Liver (tissue), 9 donors: Measurements from ENCODE around the gene FCRL5. TPM values are rescaled to one million over a fixed set of nuclear protein-coding genes. Genes with fewer than 3 reads are reported as not detected.

Experiments
- DNase-seq: peaks from one replicate; pipeline ENCODE4 v3.0.0-alpha.2; 2017; ENCODE audit warnings: low spot score
- H3K27ac ChIP-seq, 2 donors: one replicate each; pipeline ENCODE4 v1.7.0; 2013; ENCODE audit warnings: inconsistent platforms in 2 of 2, low read length in 2 of 2, control low read depth in 1 of 2, low read depth in 1 of 2, mild to moderate bottlenecking in 1 of 2
- H3K27me3 ChIP-seq, 4 donors: one replicate each; pipeline versions ENCODE4 v1.6.1 to v1.7.0; 2013; ENCODE audit warnings: low read length in 3 of 4, inconsistent platforms in 1 of 4, mild to moderate bottlenecking in 1 of 4, moderate library complexity in 1 of 4; ENCODE audit not compliant: control insufficient read depth in 4 of 4, insufficient read depth in 4 of 4
- H3K36me3 ChIP-seq, 4 donors: one replicate each; pipeline versions ENCODE4 v1.6.1 to v1.7.0; 2013; ENCODE audit warnings: low read length in 3 of 4, mild to moderate bottlenecking in 3 of 4, low read depth in 1 of 4, moderate library complexity in 1 of 4; ENCODE audit not compliant: control insufficient read depth in 4 of 4, insufficient read depth in 3 of 4
- H3K4me1 ChIP-seq, 4 donors: one replicate each; pipeline versions ENCODE4 v1.6.1 to v1.7.0; 2013; ENCODE audit warnings: low read length in 3 of 4, mild to moderate bottlenecking in 3 of 4, moderate library complexity in 1 of 4; ENCODE audit not compliant: control insufficient read depth in 4 of 4, insufficient read depth in 4 of 4
- H3K4me3 ChIP-seq, 3 donors: one replicate each; pipeline versions ENCODE4 v1.6.1 to v1.7.0; 2013; ENCODE audit warnings: low read length in 3 of 3, control low read depth in 1 of 3, low read depth in 1 of 3, mild to moderate bottlenecking in 1 of 3
- H3K9ac ChIP-seq, 2 donors: one replicate each; pipeline ENCODE4 v1.7.0; 2013; ENCODE audit warnings: low read length in 2 of 2, mild to moderate bottlenecking in 2 of 2, moderate library complexity in 2 of 2, control low read depth in 1 of 2, low read depth in 1 of 2
- H3K9me3 ChIP-seq, 4 donors: one replicate each; pipeline versions ENCODE4 v1.6.1 to v1.7.0; 2013; ENCODE audit warnings: low read length in 3 of 4; ENCODE audit not compliant: control insufficient read depth in 4 of 4
- EGR1 ChIP-seq, 2 donors: IDR thresholded peaks; 2 replicates each; pipeline ENCODE4 v1.6.1; 2016 to 2018; ENCODE audit warnings: antibody characterized with exemption in 2 of 2, low read depth in 2 of 2
- FOXA2 ChIP-seq: IDR thresholded peaks from 2 replicates; pipeline ENCODE4 v1.6.1; 2016; ENCODE audit warnings: antibody characterized with exemption
- GABPA ChIP-seq, 2 donors: IDR thresholded peaks in 1 of 2; conservative IDR thresholded peaks in 1 of 2; 2 replicates each; pipeline ENCODE4 v1.6.1; 2016; ENCODE audit warnings: antibody characterized with exemption in 2 of 2, mild to moderate bottlenecking in 1 of 2, moderate library complexity in 1 of 2
- HNF4A ChIP-seq, 2 donors: conservative IDR thresholded peaks; 2 replicates each; pipeline ENCODE4 v1.6.1; 2016; ENCODE audit warnings: antibody characterized with exemption in 2 of 2, mild to moderate bottlenecking in 2 of 2
- HNF4G ChIP-seq: IDR thresholded peaks from 2 replicates; pipeline ENCODE4 v1.6.1; 2016; ENCODE audit warnings: antibody characterized with exemption
- NR2F2 ChIP-seq: IDR thresholded peaks from 2 replicates; pipeline ENCODE4 v1.6.1; 2016; ENCODE audit warnings: antibody characterized with exemption
- RAD21 ChIP-seq, 2 donors: IDR thresholded peaks; 2 replicates each; pipeline ENCODE4 v1.6.1; 2016; ENCODE audit warnings: antibody characterized with exemption in 2 of 2, mild to moderate bottlenecking in 2 of 2
- RXRA ChIP-seq, 2 donors: IDR thresholded peaks; 2 replicates each; pipeline ENCODE4 v1.6.1; 2017 to 2018; ENCODE audit warnings: antibody characterized with exemption in 2 of 2, mild to moderate bottlenecking in 1 of 2
- SP1 ChIP-seq: IDR thresholded peaks from 2 replicates; pipeline ENCODE4 v1.6.1; 2018; ENCODE audit warnings: antibody characterized with exemption, mild to moderate bottlenecking
- TAF1 ChIP-seq: conservative IDR thresholded peaks from 2 replicates; pipeline ENCODE4 v1.6.1; 2016; ENCODE audit warnings: antibody characterized with exemption, mild to moderate bottlenecking
- YY1 ChIP-seq: IDR thresholded peaks from 2 replicates; pipeline ENCODE4 v1.6.1; 2016; ENCODE audit warnings: antibody characterized with exemption, mild to moderate bottlenecking
- WGBS: extraction: QIAGEN DNeasy Blood & Tissue Kit; methylation state at CpG from one replicate; pipeline ENCODE4 v1.1.7; 2013; 5-methylcytosine and 5-hydroxymethylcytosine counted together
- polyA plus RNA-seq, 2 donors: library from polyadenylated mRNA; stranded (reverse) in 1 of 2; unstranded in 1 of 2; fragments of 200-250 nt in 1 of 2; fragments of >200 nt in 1 of 2; fragmentation: Nextera tagmentation in 1 of 2; extraction: Ambion mirVana in 1 of 2; gene quantifications; one replicate each; pipeline versions ENCODE4 v1.2.1 to v1.2.3, GENCODE V29; 2013 to 2015
- total RNA-seq, 2 donors: library from RNA; depleted of rRNA; stranded (reverse); fragments of >200 nt; gene quantifications; one replicate each; pipeline ENCODE4 v1.2.3, GENCODE V29; 2014
- TF ChIP-seq, protein P1 (sequence below): IDR thresholded peaks from 2 replicates; pipeline ENCODE4 v1.6.1; 2016; ENCODE audit warnings: antibody characterized with exemption
- TF ChIP-seq, protein P2 (sequence below): IDR thresholded peaks from 2 replicates; pipeline ENCODE4 v1.6.1; 2016; ENCODE audit warnings: antibody characterized with exemption
- TF ChIP-seq, protein P3 (sequence below): fragments of 150-350 bp; IDR thresholded peaks from 2 replicates; pipeline ENCODE4 v1.5.1; 2017; ENCODE audit warnings: improper control_type of control experiment, low read depth, low read length; ENCODE audit not compliant: missing input control
- TF ChIP-seq, protein P4 (sequence below): IDR thresholded peaks from 2 replicates; pipeline ENCODE4 v1.6.1; 2016; ENCODE audit warnings: antibody characterized with exemption
- TF ChIP-seq, protein P5 (sequence below): IDR thresholded peaks from 2 replicates; pipeline ENCODE4 v1.6.1; 2016; ENCODE audit warnings: antibody characterized with exemption, mild to moderate bottlenecking
- donor health status: healthy.
- donor health status: healthy.
- donor health status: healthy.
- donor health status: healthy.
- donor health status: healthy.

The FCRL5 gene
- total and polyA plus RNA-seq, 4 donors, result 0.10 to 0.72 (median 0.52) TPM

GRCh38 chr1:157472959-157473358 is 79.4 kb downstream of the FCRL5 start:
- H3K4me3 ChIP-seq, result no peak overlapping the region
- no peak overlapping the region for H3K27ac ChIP-seq
- no peak for DNase-seq
- no peaks in the 10 kb centered on the region for H3K9me3 ChIP-seq
- H3K9ac ChIP-seq, result no peak overlapping the region
- H3K36me3 ChIP-seq, result no peaks in the 10 kb centered on the region
- TF ChIP-seq, protein P1, sequence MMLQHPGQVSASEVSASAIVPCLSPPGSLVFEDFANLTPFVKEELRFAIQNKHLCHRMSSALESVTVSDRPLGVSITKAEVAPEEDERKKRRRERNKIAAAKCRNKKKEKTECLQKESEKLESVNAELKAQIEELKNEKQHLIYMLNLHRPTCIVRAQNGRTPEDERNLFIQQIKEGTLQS, result no peak
- no peak for TF ChIP-seq HNF4A (conservative IDR thresholded peaks at IDR 0.05)
- no peak for TF ChIP-seq SP1
- TF ChIP-seq TAF1, result no peak
- no peak for TF ChIP-seq GABPA (IDR thresholded peaks at IDR 0.05 in 1 of 2, conservative IDR thresholded peaks at IDR 0.05 in 1 of 2)
- TF ChIP-seq RAD21 (IDR thresholded peaks at IDR 0.05), result no peak
- TF ChIP-seq, protein P2, sequence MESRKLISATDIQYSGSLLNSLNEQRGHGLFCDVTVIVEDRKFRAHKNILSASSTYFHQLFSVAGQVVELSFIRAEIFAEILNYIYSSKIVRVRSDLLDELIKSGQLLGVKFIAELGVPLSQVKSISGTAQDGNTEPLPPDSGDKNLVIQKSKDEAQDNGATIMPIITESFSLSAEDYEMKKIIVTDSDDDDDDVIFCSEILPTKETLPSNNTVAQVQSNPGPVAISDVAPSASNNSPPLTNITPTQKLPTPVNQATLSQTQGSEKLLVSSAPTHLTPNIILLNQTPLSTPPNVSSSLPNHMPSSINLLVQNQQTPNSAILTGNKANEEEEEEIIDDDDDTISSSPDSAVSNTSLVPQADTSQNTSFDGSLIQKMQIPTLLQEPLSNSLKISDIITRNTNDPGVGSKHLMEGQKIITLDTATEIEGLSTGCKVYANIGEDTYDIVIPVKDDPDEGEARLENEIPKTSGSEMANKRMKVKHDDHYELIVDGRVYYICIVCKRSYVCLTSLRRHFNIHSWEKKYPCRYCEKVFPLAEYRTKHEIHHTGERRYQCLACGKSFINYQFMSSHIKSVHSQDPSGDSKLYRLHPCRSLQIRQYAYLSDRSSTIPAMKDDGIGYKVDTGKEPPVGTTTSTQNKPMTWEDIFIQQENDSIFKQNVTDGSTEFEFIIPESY, result no peak
- no peak for TF ChIP-seq EGR1 (IDR thresholded peaks at IDR 0.05; ENCODE audit: low read depth in 2 of 2)
- TF ChIP-seq, protein P3, sequence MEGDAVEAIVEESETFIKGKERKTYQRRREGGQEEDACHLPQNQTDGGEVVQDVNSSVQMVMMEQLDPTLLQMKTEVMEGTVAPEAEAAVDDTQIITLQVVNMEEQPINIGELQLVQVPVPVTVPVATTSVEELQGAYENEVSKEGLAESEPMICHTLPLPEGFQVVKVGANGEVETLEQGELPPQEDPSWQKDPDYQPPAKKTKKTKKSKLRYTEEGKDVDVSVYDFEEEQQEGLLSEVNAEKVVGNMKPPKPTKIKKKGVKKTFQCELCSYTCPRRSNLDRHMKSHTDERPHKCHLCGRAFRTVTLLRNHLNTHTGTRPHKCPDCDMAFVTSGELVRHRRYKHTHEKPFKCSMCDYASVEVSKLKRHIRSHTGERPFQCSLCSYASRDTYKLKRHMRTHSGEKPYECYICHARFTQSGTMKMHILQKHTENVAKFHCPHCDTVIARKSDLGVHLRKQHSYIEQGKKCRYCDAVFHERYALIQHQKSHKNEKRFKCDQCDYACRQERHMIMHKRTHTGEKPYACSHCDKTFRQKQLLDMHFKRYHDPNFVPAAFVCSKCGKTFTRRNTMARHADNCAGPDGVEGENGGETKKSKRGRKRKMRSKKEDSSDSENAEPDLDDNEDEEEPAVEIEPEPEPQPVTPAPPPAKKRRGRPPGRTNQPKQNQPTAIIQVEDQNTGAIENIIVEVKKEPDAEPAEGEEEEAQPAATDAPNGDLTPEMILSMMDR, result no peak
- TF ChIP-seq, protein P4, sequence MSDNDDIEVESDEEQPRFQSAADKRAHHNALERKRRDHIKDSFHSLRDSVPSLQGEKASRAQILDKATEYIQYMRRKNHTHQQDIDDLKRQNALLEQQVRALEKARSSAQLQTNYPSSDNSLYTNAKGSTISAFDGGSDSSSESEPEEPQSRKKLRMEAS, result no peak
- TF ChIP-seq, protein P5, sequence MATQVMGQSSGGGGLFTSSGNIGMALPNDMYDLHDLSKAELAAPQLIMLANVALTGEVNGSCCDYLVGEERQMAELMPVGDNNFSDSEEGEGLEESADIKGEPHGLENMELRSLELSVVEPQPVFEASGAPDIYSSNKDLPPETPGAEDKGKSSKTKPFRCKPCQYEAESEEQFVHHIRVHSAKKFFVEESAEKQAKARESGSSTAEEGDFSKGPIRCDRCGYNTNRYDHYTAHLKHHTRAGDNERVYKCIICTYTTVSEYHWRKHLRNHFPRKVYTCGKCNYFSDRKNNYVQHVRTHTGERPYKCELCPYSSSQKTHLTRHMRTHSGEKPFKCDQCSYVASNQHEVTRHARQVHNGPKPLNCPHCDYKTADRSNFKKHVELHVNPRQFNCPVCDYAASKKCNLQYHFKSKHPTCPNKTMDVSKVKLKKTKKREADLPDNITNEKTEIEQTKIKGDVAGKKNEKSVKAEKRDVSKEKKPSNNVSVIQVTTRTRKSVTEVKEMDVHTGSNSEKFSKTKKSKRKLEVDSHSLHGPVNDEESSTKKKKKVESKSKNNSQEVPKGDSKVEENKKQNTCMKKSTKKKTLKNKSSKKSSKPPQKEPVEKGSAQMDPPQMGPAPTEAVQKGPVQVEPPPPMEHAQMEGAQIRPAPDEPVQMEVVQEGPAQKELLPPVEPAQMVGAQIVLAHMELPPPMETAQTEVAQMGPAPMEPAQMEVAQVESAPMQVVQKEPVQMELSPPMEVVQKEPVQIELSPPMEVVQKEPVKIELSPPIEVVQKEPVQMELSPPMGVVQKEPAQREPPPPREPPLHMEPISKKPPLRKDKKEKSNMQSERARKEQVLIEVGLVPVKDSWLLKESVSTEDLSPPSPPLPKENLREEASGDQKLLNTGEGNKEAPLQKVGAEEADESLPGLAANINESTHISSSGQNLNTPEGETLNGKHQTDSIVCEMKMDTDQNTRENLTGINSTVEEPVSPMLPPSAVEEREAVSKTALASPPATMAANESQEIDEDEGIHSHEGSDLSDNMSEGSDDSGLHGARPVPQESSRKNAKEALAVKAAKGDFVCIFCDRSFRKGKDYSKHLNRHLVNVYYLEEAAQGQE, result no peak
- no peaks in the 10 kb centered on the region for H3K4me1 ChIP-seq
- 74% methylated on average over 3 of the region's 3 CpGs for WGBS
- peaks cover 0 to 3% (median 0%) of the 10 kb centered on the region in 4 donors for H3K27me3 ChIP-seq

GRCh38 chr1:157472056-157472701 is 80.1 kb downstream of the FCRL5 start:
- Histone ChIP-seq H3K27me3 (peaks cover 0 to 3% (median 0%) of the 10 kb centered on the region in 4 donors), H3K9ac (no peak overlapping the region), H3K9me3 (no peaks in the 10 kb centered on the region), H3K4me3 (no peak overlapping the region), H3K4me1 (no peaks in the 10 kb centered on the region), H3K36me3 (no peaks in the 10 kb centered on the region), H3K27ac (no peak overlapping the region)
- DNase-seq, result no peak
- WGBS, result 60% methylated on average over 5 of the region's 5 CpGs
- TF ChIP-seq, protein P4, result no peak
- TF ChIP-seq SP1 (no peak), HNF4G (no peak), YY1 (no peak), GABPA (IDR thresholded peaks at IDR 0.05 in 1 of 2, conservative IDR thresholded peaks at IDR 0.05 in 1 of 2) (no peak), EGR1 (IDR thresholded peaks at IDR 0.05; ENCODE audit: low read depth in 2 of 2) (no peak), TAF1 (no peak), RAD21 (IDR thresholded peaks at IDR 0.05) (no peak), HNF4A (conservative IDR thresholded peaks at IDR 0.05) (no peak), RXRA (IDR thresholded peaks at IDR 0.05) (no peak), NR2F2 (no peak), FOXA2 (no peak)
- TF ChIP-seq, protein P5, result no peak
- TF ChIP-seq, protein P1, result no peak
